Endometrial microvascular endothelial cells (primary cell): ENCODE data around the gene TSPAN11. TPM values are rescaled to one million over a fixed set of nuclear protein-coding genes. Genes with fewer than 3 reads are reported as not detected.

ENCODE experiments used
- in situ Hi-C: cut with HindIII; loops from 2 replicates; pipeline ENCODE4 v1.10.0; 2017; ENCODE audit warnings: low sequenced_read_pairs, low pct_unique_long_range_greater_than_20kb; ENCODE audit errors: inconsistent ontology term
- total RNA-seq: library from RNA; depleted of rRNA; stranded (reverse); fragments of >200 nt; gene quantifications from one replicate; pipeline ENCODE4 v1.2.3, GENCODE V29; 2015; ENCODE audit errors: inconsistent ontology term

The TSPAN11 gene
- total RNA-seq, 1 donor from 2014 or later: 1.5 TPM

GRCh38 chr12:30908722-30909348 lies 17.7 kb upstream of the TSPAN11 start:
- in situ Hi-C loops: no loop called here

- in situ Hi-C loops: no loop called here
Observed at GRCh38 chr12:30909349-30910037, 17.1 kb upstream of the TSPAN11 start.

GRCh38 chr12:30910038-30910350 lies 16.6 kb upstream of the TSPAN11 start:
- in situ Hi-C loops: no loop called here

GRCh38 chr12:30911207-30911606 lies 15.3 kb upstream of the TSPAN11 start:
- in situ Hi-C loops: no loop called here

GRCh38 chr12:30913323-30913722 lies 13.2 kb upstream of the TSPAN11 start:
- in situ Hi-C loops: no loop called here

- in situ Hi-C loops: no loop called here
Observed at GRCh38 chr12:30914986-30915591, 11.5 kb upstream of the TSPAN11 start.

- in situ Hi-C loops: no loop called here
Observed at GRCh38 chr12:30923057-30923456, 3.5 kb upstream of the TSPAN11 start.

GRCh38 chr12:30925607-30926242 lies 823 bp upstream of the TSPAN11 start:
- in situ Hi-C loops: no loop called here

GRCh38 chr12:30927222-30927611 lies 669 bp downstream of the TSPAN11 start:
- in situ Hi-C loops: no loop called here

- in situ Hi-C loops: no loop called here
Observed at GRCh38 chr12:30928356-30929244, 2.1 kb downstream of the TSPAN11 start.

GRCh38 chr12:30930238-30930637 lies 3.7 kb downstream of the TSPAN11 start:
- in situ Hi-C loops: no loop called here

- in situ Hi-C loops: no loop called here
Observed at GRCh38 chr12:30930641-30931040, 4.1 kb downstream of the TSPAN11 start.

- in situ Hi-C loops: no loop called here
Observed at GRCh38 chr12:30932881-30933280, 6.3 kb downstream of the TSPAN11 start.

GRCh38 chr12:30934811-30935210 lies 8.3 kb downstream of the TSPAN11 start:
- in situ Hi-C loops: no loop called here

- in situ Hi-C loops: no loop called here
Observed at GRCh38 chr12:30936036-30936435, 9.5 kb downstream of the TSPAN11 start.

GRCh38 chr12:30939234-30939633 lies 12.7 kb downstream of the TSPAN11 start:
- in situ Hi-C loops: no loop called here

- in situ Hi-C loops: no loop called here
Observed at GRCh38 chr12:30942486-30942885, 15.9 kb downstream of the TSPAN11 start.

GRCh38 chr12:30942936-30943335 lies 16.4 kb downstream of the TSPAN11 start:
- in situ Hi-C loops: no loop called here
